ENCODE measurements around the gene SIPA1. TPM values are rescaled to one million over a fixed set of nuclear protein-coding genes. Genes with fewer than 3 reads are reported as not detected.

Gene SIPA1
- total RNA-seq, 2 donors from 2014 or later, result 47.9 to 69.8 TPM

- Histone ChIP-seq H3K27ac (no peak overlapping the region), H3K4me1 (ENCODE audit: control insufficient read depth in 1 of 2, low read depth in 2 of 2) (no peaks in the 10 kb centered on the region), H3K9me3 (no peaks in the 10 kb centered on the region), H3K4me3 (no peak overlapping the region), H3K27me3 (replicated peaks; ENCODE audit: insufficient read depth) (no peaks in the 10 kb centered on the region), H3K36me3 (peaks cover 70% of the 10 kb centered on the region)
- DNase-seq (ENCODE audit: low spot score), result no peak
- peak; percentile 48 for TF ChIP-seq CTCF (IDR thresholded peaks at IDR 0.05)
- no peak for ATAC-seq (ENCODE audit: insufficient number of reproducible peaks, low FRiP score, low read depth)
These were observed 12.1 kb upstream of the SIPA1 start for GRCh38 chr11:65625628-65626342.

- Histone ChIP-seq H3K9me3 (no peaks in the 10 kb centered on the region), H3K36me3 (peaks cover 71% of the 10 kb centered on the region), H3K27me3 (replicated peaks; ENCODE audit: insufficient read depth) (no peaks in the 10 kb centered on the region), H3K4me1 (ENCODE audit: control insufficient read depth in 1 of 2, low read depth in 2 of 2) (no peaks in the 10 kb centered on the region), H3K4me3 (no peak overlapping the region), H3K27ac (no peak overlapping the region)
- DNase-seq (ENCODE audit: low spot score) (no peak), ATAC-seq (ENCODE audit: insufficient number of reproducible peaks, low FRiP score, low read depth) (no peak)
- no peak for TF ChIP-seq CTCF (IDR thresholded peaks at IDR 0.05)
These were observed 10.7 kb upstream of the SIPA1 start for GRCh38 chr11:65627202-65627601.

GRCh38 chr11:65629579-65629978, 8.3 kb upstream of the SIPA1 start:
- no peaks in the 10 kb centered on the region for H3K27me3 ChIP-seq (replicated peaks; ENCODE audit: insufficient read depth)

GRCh38 chr11:65630215-65630614, 7.7 kb upstream of the SIPA1 start:
- no peak for TF ChIP-seq CTCF (IDR thresholded peaks at IDR 0.05)
- Histone ChIP-seq H3K4me1 (ENCODE audit: control insufficient read depth in 1 of 2, low read depth in 2 of 2) (no peaks in the 10 kb centered on the region), H3K36me3 (peaks cover 78% of the 10 kb centered on the region), H3K4me3 (no peak overlapping the region), H3K27me3 (replicated peaks; ENCODE audit: insufficient read depth) (no peaks in the 10 kb centered on the region), H3K9me3 (no peaks in the 10 kb centered on the region), H3K27ac (no peak overlapping the region)
- DNase-seq (ENCODE audit: low spot score) (no peak), ATAC-seq (ENCODE audit: insufficient number of reproducible peaks, low FRiP score, low read depth) (no peak)

More at GRCh38 chr11:65629579-65629978, 8.3 kb upstream of the SIPA1 start:
- H3K4me3 ChIP-seq, result no peak overlapping the region
- peaks cover 78% of the 10 kb centered on the region for H3K36me3 ChIP-seq
- TF ChIP-seq CTCF (IDR thresholded peaks at IDR 0.05), result no peak
- no peaks in the 10 kb centered on the region for H3K4me1 ChIP-seq (ENCODE audit: control insufficient read depth in 1 of 2, low read depth in 2 of 2)
- no peaks in the 10 kb centered on the region for H3K9me3 ChIP-seq
- DNase-seq (ENCODE audit: low spot score) (no peak), ATAC-seq (ENCODE audit: insufficient number of reproducible peaks, low FRiP score, low read depth) (no peak)
- no peak overlapping the region for H3K27ac ChIP-seq

GRCh38 chr11:65633390-65634108, 4.4 kb upstream of the SIPA1 start:
- Histone ChIP-seq H3K9me3 (no peaks in the 10 kb centered on the region), H3K4me3 (no peak overlapping the region), H3K36me3 (peaks cover 69% of the 10 kb centered on the region), H3K27ac (no peak overlapping the region), H3K4me1 (ENCODE audit: control insufficient read depth in 1 of 2, low read depth in 2 of 2) (peaks cover 12 to 16% of the 10 kb centered on the region in 2 donors), H3K27me3 (replicated peaks; ENCODE audit: insufficient read depth) (no peaks in the 10 kb centered on the region)
- TF ChIP-seq CTCF (IDR thresholded peaks at IDR 0.05), result no peak
- no peak for DNase-seq (ENCODE audit: low spot score)
- no peak for ATAC-seq (ENCODE audit: insufficient number of reproducible peaks, low FRiP score, low read depth)
